HepG2 (cell line): ENCODE measurements around the gene COLGALT1.

Source experiments
- EZH2 ChIP-seq: conservative IDR thresholded peaks from 2 replicates; pipeline ENCODE4 v1.6.1; 2012; ENCODE audit warnings: mild to moderate bottlenecking, low read depth, low read length, moderate library complexity
- GABPA ChIP-seq, 2 experiments: IDR thresholded peaks; 2 replicates each; pipeline ENCODE4 v1.6.1; 2011 to 2016; ENCODE audit warnings: low read depth in 2 of 2, low read length in 1 of 2, missing biosample characterization in 1 of 2, missing genetic modification characterization in 1 of 2
- HNRNPUL1 ChIP-seq: fragments of 200-400 bp; formaldehyde crosslinking; IDR thresholded peaks from 2 replicates; pipeline ENCODE4 v1.6.1; 2017; ENCODE audit warnings: low read depth, mild to moderate bottlenecking, low read length, moderate library complexity
- HOXA7 ChIP-seq: sonication (generic); formaldehyde crosslinking; IDR thresholded peaks from 2 replicates; pipeline ENCODE4 v1.8.1; 2022; ENCODE audit warnings: mild to moderate bottlenecking, missing genetic modification reagents, moderate library complexity
- SUZ12 ChIP-seq: fragments of 150-350 bp; IDR thresholded peaks from 2 replicates; pipeline ENCODE4 v1.6.1; 2014; ENCODE audit warnings: low read depth, low read length
- ZBTB7A ChIP-seq: sonication (generic); formaldehyde crosslinking; IDR thresholded peaks from 2 replicates; pipeline ENCODE4 v1.8.0; 2022; ENCODE audit warnings: mild to moderate bottlenecking, missing genetic modification reagents
- ZNF333 ChIP-seq: sonication (generic); formaldehyde crosslinking; IDR thresholded peaks from 2 replicates; pipeline ENCODE4 v1.4.0; 2020; ENCODE audit warnings: mild to moderate bottlenecking, missing genetic modification reagents, borderline replicate concordance
- ZNF549 ChIP-seq: sonication (generic); formaldehyde crosslinking; IDR thresholded peaks from 2 replicates; pipeline ENCODE4 v1.5.0; 2020; ENCODE audit warnings: missing genetic modification reagents
- ZNF703 ChIP-seq: sonication (generic); formaldehyde crosslinking; IDR thresholded peaks from 2 replicates; pipeline ENCODE4 v1.5.1; 2020; ENCODE audit warnings: missing genetic modification reagents, mild to moderate bottlenecking, moderate library complexity, borderline replicate concordance
- ZNF766 ChIP-seq: sonication (generic); formaldehyde crosslinking; IDR thresholded peaks from 2 replicates; pipeline ENCODE4 v1.5.0; 2020; ENCODE audit warnings: missing genetic modification reagents, borderline replicate concordance
- ZNF772 ChIP-seq: sonication (generic); formaldehyde crosslinking; IDR thresholded peaks from 2 replicates; pipeline ENCODE4 v1.5.0; 2020; ENCODE audit warnings: mild to moderate bottlenecking, missing genetic modification reagents
- ZSCAN30 ChIP-seq: sonication (generic); formaldehyde crosslinking; IDR thresholded peaks from 2 replicates; pipeline ENCODE4 v1.5.0; 2020; ENCODE audit warnings: mild to moderate bottlenecking, missing genetic modification reagents
- TF ChIP-seq, protein P1 (sequence below): IDR thresholded peaks from 2 replicates; pipeline ENCODE4 v1.6.1; 2018; ENCODE audit warnings: missing genetic modification reagents
- TF ChIP-seq, protein P2 (sequence below): sonication (generic); formaldehyde crosslinking; IDR thresholded peaks from 2 replicates; pipeline ENCODE4 v1.5.0; 2020; ENCODE audit warnings: mild to moderate bottlenecking, missing genetic modification reagents, moderate library complexity

DNA sequence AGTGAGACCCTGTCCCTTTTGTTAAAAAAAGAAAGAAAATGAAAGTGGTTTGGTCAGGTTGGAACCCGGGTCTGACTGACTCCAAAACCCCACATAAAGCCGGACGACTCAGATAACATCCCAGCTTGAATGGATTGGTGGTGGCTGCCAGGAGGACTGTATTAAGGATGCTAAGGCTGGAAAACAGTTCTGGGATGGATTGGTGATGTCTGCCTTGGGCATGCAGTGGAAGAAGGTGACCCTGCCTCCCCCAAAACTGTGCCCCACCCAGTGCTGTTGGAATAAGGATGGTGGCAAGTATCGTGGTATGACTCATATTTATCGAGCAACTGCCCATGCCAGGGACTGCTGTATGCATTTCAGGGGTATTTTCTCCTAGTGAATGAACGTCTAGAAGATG, 18.5 kb upstream of the COLGALT1 start:
- no peak for TF ChIP-seq ZSCAN30 (CRISPR knock-in tag)
- TF ChIP-seq ZBTB7A (CRISPR knock-in tag): no peak
- no peak for TF ChIP-seq EZH2
- TF ChIP-seq ZNF766 (CRISPR knock-in tag): no peak
- TF ChIP-seq HOXA7 (CRISPR knock-in tag): no peak
- TF ChIP-seq SUZ12: no peak
- no peak for TF ChIP-seq ZNF333
- TF ChIP-seq, protein P1, sequence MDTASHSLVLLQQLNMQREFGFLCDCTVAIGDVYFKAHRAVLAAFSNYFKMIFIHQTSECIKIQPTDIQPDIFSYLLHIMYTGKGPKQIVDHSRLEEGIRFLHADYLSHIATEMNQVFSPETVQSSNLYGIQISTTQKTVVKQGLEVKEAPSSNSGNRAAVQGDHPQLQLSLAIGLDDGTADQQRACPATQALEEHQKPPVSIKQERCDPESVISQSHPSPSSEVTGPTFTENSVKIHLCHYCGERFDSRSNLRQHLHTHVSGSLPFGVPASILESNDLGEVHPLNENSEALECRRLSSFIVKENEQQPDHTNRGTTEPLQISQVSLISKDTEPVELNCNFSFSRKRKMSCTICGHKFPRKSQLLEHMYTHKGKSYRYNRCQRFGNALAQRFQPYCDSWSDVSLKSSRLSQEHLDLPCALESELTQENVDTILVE: no peak
- TF ChIP-seq, protein P2, sequence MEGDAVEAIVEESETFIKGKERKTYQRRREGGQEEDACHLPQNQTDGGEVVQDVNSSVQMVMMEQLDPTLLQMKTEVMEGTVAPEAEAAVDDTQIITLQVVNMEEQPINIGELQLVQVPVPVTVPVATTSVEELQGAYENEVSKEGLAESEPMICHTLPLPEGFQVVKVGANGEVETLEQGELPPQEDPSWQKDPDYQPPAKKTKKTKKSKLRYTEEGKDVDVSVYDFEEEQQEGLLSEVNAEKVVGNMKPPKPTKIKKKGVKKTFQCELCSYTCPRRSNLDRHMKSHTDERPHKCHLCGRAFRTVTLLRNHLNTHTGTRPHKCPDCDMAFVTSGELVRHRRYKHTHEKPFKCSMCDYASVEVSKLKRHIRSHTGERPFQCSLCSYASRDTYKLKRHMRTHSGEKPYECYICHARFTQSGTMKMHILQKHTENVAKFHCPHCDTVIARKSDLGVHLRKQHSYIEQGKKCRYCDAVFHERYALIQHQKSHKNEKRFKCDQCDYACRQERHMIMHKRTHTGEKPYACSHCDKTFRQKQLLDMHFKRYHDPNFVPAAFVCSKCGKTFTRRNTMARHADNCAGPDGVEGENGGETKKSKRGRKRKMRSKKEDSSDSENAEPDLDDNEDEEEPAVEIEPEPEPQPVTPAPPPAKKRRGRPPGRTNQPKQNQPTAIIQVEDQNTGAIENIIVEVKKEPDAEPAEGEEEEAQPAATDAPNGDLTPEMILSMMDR: no peak
- no peak for TF ChIP-seq HNRNPUL1
- TF ChIP-seq GABPA (IDR thresholded peaks at IDR 0.05; ENCODE audit: low read depth, low read length): no peak
- no peak for TF ChIP-seq GABPA (CRISPR knock-in tag; IDR thresholded peaks at IDR 0.05; ENCODE audit: low read depth)
- TF ChIP-seq ZNF772: no peak
- no peak for TF ChIP-seq ZNF703 (CRISPR knock-in tag)
- no peak for TF ChIP-seq ZNF549 (CRISPR knock-in tag)
